Tibial nerve (tissue), 4 donors: Measurements from ENCODE around the gene CHST4. TPM values are rescaled to one million over a fixed set of nuclear protein-coding genes. Genes with fewer than 3 reads are reported as not detected.
"Not testable (repeated sequence)": the region's sequence is repeated elsewhere in the genome, so short reads cannot be mapped to it uniquely, and the experiment has no call there.

Experiments used
- DNase-seq, 2 donors: peaks; one replicate each; pipeline ENCODE4 v3.0.0-alpha.2; 2019; ENCODE audit warnings: low spot score in 2 of 2
- H3K27ac ChIP-seq, 4 donors: fragments of 200-600 bp; sonication (generic) in 3 of 4; one replicate each; pipeline ENCODE4 v1.5.1; 2017 to 2019; ENCODE audit warnings: mild to moderate bottlenecking in 1 of 4
- H3K27me3 ChIP-seq, 2 donors: fragments of 200-600 bp; sonication (generic) in 1 of 2; one replicate each; pipeline versions ENCODE4 v1.5.1 to v1.6.0; 2017 to 2019
- H3K36me3 ChIP-seq, 3 donors: fragments of 200-600 bp; sonication (generic); one replicate each; pipeline ENCODE4 v1.5.1; 2018 to 2019
- H3K4me1 ChIP-seq, 4 donors: fragments of 200-600 bp; sonication (generic) in 3 of 4; one replicate each; pipeline ENCODE4 v1.5.1; 2017 to 2019
- H3K4me3 ChIP-seq, 4 donors: fragments of 200-600 bp; sonication (generic) in 3 of 4; one replicate each; pipeline ENCODE4 v1.5.1; 2017 to 2019; ENCODE audit warnings: mild to moderate bottlenecking in 1 of 4, moderate library complexity in 1 of 4
- H3K9me3 ChIP-seq, 4 donors: fragments of 200-600 bp; sonication (generic) in 3 of 4; one replicate each; pipeline ENCODE4 v1.5.1; 2017 to 2019
- EP300 ChIP-seq, 2 donors: sonication (generic); formaldehyde crosslinking; IDR thresholded peaks; one replicate each; pipeline ENCODE4 v1.6.1; 2017; ENCODE audit warnings: antibody characterized with exemption in 2 of 2, mild to moderate bottlenecking in 1 of 2
- POLR2A ChIP-seq, 2 donors: fragments of 450-650 bp; IDR thresholded peaks; one replicate each; pipeline ENCODE4 v1.6.1; 2017; ENCODE audit warnings: antibody characterized with exemption in 2 of 2, mild to moderate bottlenecking in 2 of 2, moderate library complexity in 2 of 2
- WGBS, 2 donors: methylation state at CpG; one replicate each; pipeline ENCODE4 v1.1.5; 2018; 5-methylcytosine and 5-hydroxymethylcytosine counted together
- total RNA-seq, 4 donors: library from RNA; depleted of rRNA; stranded (reverse); fragments of >200 nt; gene quantifications; one replicate each; pipeline ENCODE4 v1.1.0, GENCODE V29; 2016
- TF ChIP-seq, protein P1 (sequence below), 5 experiments: fragments of 200-600 bp in 3 of 5; fragments of 450-650 bp in 2 of 5; sonication (generic) in 3 of 5; IDR thresholded peaks; one replicate each; pipeline ENCODE4 v1.5.1; 2016 to 2019; ENCODE audit warnings: antibody characterized with exemption in 5 of 5, mild to moderate bottlenecking in 3 of 5, moderate library complexity in 2 of 5

The CHST4 gene
- total RNA-seq, 4 donors from 2014 or later: not detected

DNA sequence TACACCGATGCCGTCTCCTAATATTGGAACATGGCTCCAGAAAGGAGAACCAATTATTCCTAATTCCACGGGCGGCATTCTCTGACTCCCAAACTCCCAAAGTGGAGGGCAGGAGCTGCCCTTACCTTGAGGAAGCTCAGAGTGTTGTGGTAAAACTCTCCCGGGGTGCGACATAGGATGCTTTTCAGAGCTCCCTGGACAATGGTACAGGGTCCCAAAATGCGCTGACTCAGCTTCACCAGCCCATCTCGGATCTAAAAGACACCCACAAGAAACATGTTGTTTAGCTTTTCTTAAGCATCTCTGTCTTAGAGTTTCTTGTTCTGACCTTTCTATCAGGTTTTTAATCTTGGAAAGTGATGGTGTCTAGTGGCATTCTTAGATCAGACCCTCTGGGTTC is 43.9 kb downstream of the CHST4 start:
- H3K9me3 ChIP-seq: no peaks in the 10 kb centered on the region
- no peak for DNase-seq
- WGBS, 2 donors: 90 to 91% methylated on average over 8 of the region's 8 CpGs

DNA sequence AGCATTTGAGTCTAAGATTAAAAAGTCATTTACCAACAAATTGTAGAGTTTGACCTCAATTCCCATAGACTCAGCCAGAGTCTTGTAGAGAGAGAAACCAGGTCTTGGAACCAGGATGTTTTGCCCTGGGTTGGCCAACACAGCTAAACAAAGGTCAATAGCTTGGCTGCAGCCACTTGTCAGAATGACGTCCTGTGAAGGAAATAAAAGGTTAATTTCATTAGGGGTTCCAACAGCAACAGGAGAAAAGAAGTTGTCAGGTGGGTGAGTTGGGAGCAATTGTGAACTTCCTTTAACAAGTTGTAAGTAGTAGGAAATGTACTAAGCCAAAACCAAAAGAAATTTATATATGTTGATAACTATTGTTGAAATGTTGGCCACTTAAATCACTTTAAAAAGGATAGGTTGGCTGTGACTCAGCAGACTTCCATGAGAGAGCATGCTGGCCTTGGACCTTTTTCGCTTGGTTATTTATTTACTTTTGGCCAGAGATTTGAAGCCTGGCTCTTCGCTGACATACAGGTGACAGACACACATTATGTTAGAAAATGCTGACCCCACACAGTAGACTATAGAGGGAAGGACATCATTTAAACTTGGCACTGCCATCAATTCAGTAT is 46.4 kb downstream of the CHST4 start:
- Histone ChIP-seq H3K27me3 (no peaks in the 10 kb centered on the region), H3K4me3 (no peak overlapping the region), H3K27ac (no peak overlapping the region), H3K36me3 (no peaks in the 10 kb centered on the region), H3K9me3 (no peaks in the 10 kb centered on the region), H3K4me1 (no peaks in the 10 kb centered on the region)
- TF ChIP-seq EP300 (IDR thresholded peaks at IDR 0.05) (no peak), POLR2A (IDR thresholded peaks at IDR 0.05) (no peak)
- TF ChIP-seq, protein P1, sequence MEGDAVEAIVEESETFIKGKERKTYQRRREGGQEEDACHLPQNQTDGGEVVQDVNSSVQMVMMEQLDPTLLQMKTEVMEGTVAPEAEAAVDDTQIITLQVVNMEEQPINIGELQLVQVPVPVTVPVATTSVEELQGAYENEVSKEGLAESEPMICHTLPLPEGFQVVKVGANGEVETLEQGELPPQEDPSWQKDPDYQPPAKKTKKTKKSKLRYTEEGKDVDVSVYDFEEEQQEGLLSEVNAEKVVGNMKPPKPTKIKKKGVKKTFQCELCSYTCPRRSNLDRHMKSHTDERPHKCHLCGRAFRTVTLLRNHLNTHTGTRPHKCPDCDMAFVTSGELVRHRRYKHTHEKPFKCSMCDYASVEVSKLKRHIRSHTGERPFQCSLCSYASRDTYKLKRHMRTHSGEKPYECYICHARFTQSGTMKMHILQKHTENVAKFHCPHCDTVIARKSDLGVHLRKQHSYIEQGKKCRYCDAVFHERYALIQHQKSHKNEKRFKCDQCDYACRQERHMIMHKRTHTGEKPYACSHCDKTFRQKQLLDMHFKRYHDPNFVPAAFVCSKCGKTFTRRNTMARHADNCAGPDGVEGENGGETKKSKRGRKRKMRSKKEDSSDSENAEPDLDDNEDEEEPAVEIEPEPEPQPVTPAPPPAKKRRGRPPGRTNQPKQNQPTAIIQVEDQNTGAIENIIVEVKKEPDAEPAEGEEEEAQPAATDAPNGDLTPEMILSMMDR (IDR thresholded peaks at IDR 0.05): no peak
- WGBS, 2 donors: 57 to 63% methylated on average over 3 of the region's 3 CpGs
- DNase-seq: no peak

More for the DNA sequence above, 43.9 kb downstream of the CHST4 start:
- no peaks in the 10 kb centered on the region for H3K27me3 ChIP-seq
- no peaks in the 10 kb centered on the region for H3K36me3 ChIP-seq
- H3K27ac ChIP-seq: no peak overlapping the region
- H3K4me3 ChIP-seq: no peak overlapping the region
- peaks cover 0 to 10% (median 0%) of the 10 kb centered on the region in 4 donors for H3K4me1 ChIP-seq
- no peak for TF ChIP-seq POLR2A (IDR thresholded peaks at IDR 0.05)
- no peak for TF ChIP-seq EP300 (IDR thresholded peaks at IDR 0.05)

DNA sequence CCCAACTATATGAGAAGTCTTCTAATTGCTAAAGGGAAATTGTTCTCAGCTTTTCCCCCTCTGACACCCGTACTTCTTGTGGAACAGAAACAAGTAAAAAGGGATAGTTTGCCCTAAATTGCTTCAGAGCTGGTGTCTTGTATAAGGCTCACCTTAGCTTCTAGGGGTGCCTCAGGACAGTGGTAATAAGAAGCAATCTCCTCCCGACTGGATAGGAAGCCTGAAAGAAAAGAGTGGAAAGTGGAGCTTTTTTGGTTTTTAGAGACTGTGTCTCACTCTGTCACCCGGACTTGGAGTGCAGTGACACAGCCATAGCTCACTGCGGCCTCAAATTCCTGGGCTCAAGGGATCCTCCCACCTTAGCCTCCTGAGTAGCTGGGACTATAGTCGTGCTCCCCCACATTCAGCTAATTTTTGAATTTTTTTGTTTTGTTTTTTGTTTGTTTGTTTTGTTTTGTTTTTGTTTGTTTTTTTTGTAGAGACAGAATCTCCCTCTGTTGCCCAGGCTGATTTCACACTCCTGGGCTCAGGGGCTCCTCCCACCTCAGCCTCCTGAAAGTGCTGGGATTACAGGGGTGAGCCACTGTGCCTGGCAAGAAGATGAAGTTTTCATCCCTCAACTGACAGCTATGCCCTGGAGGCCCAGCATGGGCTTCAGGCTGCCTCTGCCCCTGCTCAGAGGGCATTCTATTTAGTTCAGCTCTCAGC is 47.3 kb downstream of the CHST4 start:
- no peaks in the 10 kb centered on the region for H3K36me3 ChIP-seq
- H3K4me1 ChIP-seq: no peaks in the 10 kb centered on the region
- no peak overlapping the region for H3K27ac ChIP-seq
- H3K4me3 ChIP-seq: no peak overlapping the region
- 77 to 80% methylated on average over 5 of the region's 5 CpGs for WGBS, 2 donors
- H3K9me3 ChIP-seq: no peaks in the 10 kb centered on the region
- H3K27me3 ChIP-seq: no peaks in the 10 kb centered on the region
- no peak for DNase-seq
- no peak for TF ChIP-seq EP300 (IDR thresholded peaks at IDR 0.05)
- no peak for TF ChIP-seq POLR2A (IDR thresholded peaks at IDR 0.05)
- TF ChIP-seq, protein P1 (IDR thresholded peaks at IDR 0.05): no peak

DNA sequence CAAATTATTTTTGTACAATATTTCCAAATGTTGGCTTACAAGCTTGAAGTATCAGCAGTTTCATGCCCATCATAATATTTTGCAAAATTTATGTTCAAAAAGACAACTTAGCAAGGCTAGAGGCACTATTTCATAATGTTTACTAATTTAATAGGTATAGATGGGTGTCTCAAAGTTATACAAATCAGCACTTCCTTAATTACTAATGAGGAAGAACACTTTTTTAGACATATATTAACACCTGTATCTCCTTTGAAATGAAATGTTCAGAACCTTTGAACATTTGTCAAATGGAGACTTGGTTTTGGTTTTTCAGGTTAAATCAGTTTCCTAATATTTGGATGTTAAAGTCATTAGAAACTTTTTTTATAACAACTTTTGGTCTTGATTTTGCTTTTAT is 48.5 kb downstream of the CHST4 start:
- Histone ChIP-seq H3K36me3 (no peaks in the 10 kb centered on the region), H3K4me3 (no peak overlapping the region), H3K27me3 (no peaks in the 10 kb centered on the region), H3K9me3 (no peaks in the 10 kb centered on the region), H3K4me1 (no peaks in the 10 kb centered on the region), H3K27ac (no peak overlapping the region)
- TF ChIP-seq, protein P1 (IDR thresholded peaks at IDR 0.05): no peak
- TF ChIP-seq POLR2A (IDR thresholded peaks at IDR 0.05) (no peak), EP300 (IDR thresholded peaks at IDR 0.05) (no peak)
- DNase-seq: no peak

DNA sequence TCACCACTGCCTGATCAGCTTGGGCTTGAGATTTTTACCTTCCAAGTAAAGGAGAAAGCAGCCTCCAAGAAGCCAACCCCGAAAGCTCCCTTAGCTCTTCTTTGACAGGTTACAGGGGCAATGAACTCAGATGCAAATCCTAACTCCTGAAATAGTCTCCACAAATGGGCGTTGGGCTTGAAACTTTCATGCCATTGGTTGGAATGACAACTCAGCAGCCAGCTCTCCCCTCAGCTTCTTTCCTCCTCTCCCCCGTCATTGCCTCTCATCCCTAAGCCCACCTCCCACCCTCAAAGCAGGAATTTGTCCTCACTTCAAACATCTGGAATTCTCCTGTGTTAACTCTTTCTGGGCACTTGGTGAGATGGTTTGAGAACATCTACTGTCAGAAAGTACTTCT is 50.7 kb downstream of the CHST4 start, which contains the start of gene TAT:
Gene TAT (minus strand): TSS at position 122 of the 400 bp plus-strand sequence. CDS start 677 bp downstream, outside the sequence.
- Histone ChIP-seq H3K9me3 (no peaks in the 10 kb centered on the region), H3K27me3 (no peaks in the 10 kb centered on the region), H3K36me3 (no peaks in the 10 kb centered on the region), H3K27ac (no peak within 1 kb of the TSS), H3K4me3 (no peak within 1 kb of the TSS), H3K4me1 (no peaks in the 10 kb centered on the region)
- no peak for DNase-seq
- WGBS, 2 donors: 22 to 39% methylated on average over 3 of the region's 3 CpGs
- TF ChIP-seq, protein P1 (IDR thresholded peaks at IDR 0.05): no peak
- TF ChIP-seq POLR2A (IDR thresholded peaks at IDR 0.05) (no peak), EP300 (IDR thresholded peaks at IDR 0.05) (no peak)

DNA sequence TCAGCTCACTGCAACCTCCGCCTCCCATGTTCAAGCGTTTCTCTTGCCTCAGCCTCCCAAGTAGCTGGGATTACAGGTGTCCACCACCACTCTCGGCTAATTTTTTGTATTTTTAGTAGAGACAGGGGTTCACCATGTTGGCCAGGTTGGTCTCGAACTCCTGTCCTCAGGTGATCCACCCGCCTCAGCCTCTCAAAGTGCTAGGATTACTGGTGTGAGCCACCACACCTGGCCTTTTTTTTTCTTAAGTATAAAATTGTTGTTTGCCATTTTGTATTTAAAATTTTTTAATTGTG is 56.3 kb downstream of the CHST4 start:
- H3K27me3 ChIP-seq, H3K9me3 ChIP-seq, H3K27ac ChIP-seq, DNase-seq, H3K36me3 ChIP-seq, H3K4me1 ChIP-seq, H3K4me3 ChIP-seq: not testable (repeated sequence)
- WGBS, 2 donors: 87 to 92% methylated on average over 5 of the region's 5 CpGs
